ENCODE measurements around the gene EPN3. TPM values are rescaled to one million over a fixed set of nuclear protein-coding genes. Genes with fewer than 3 reads are reported as not detected.

EPN3 gene
- total and polyA plus RNA-seq, 2 donors (not counting 1 experiment from before 2014, with no cell fraction given), result not detected

- POLR2A ChIA-PET, result no interaction called here
These were observed 48.0 kb upstream of the EPN3 start for GRCh38 chr17:50484386-50485155.

More at GRCh38 chr17:50484386-50485155, 48.0 kb upstream of the EPN3 start:
- Histone ChIP-seq H4K20me1 (ENCODE audit: control insufficient read depth, insufficient read depth, low read length, poor library complexity, severe bottlenecking) (peaks cover 8% of the 10 kb centered on the region), H2AFZ (ENCODE audit: insufficient read depth, low read depth, low read length, poor library complexity, severe bottlenecking) (no peak overlapping the region), H3K27me3 (replicated peaks in 1 of 4; ENCODE audit: control extremely low read depth in 1 of 4, control insufficient read depth in 3 of 4, insufficient read depth in 4 of 4, low read length in 3 of 4) (no peaks in the 10 kb centered on the region), H3K27ac (ENCODE audit: low read length in 2 of 2) (no peak overlapping the region), H3K4me1 (ENCODE audit: control insufficient read depth in 2 of 2, insufficient read depth in 2 of 2, low read length in 2 of 2) (peaks cover 6 to 7% of the 10 kb centered on the region in 2 donors), H3K4me3 (ENCODE audit: control extremely low read depth in 1 of 5, extremely low read depth in 1 of 5, insufficient read depth in 1 of 5, low read depth in 2 of 5, low read length in 4 of 5) (no peak overlapping the region), H3K9me3 (ENCODE audit: control extremely low read depth in 1 of 3, control insufficient read depth in 2 of 3, insufficient read depth in 1 of 3, low read length in 2 of 3) (no peaks in the 10 kb centered on the region), H3K79me2 (ENCODE audit: control insufficient read depth, insufficient read depth, low read length) (no peaks in the 10 kb centered on the region), H3K36me3 (replicated peaks in 1 of 2; ENCODE audit: control extremely low read depth in 1 of 2, control insufficient read depth in 1 of 2, extremely low read depth in 1 of 2, insufficient read depth in 2 of 2, low read length in 1 of 2) (peaks cover 6 to 43% of the 10 kb centered on the region in 2 experiments), H3K4me2 (replicated peaks; ENCODE audit: low read depth, low read length, poor library complexity, severe bottlenecking) (no peak overlapping the region), H3K9ac (ENCODE audit: low read length) (no peak overlapping the region)
- Mint-ChIP-seq H3K4me3 (no peak overlapping the region), H3K9me3 (ENCODE audit: insufficient read depth) (no peaks in the 10 kb centered on the region), H3K4me1 (peaks cover 13% of the 10 kb centered on the region), H3K27ac (no peak overlapping the region), H3K27me3 (no peaks in the 10 kb centered on the region)
- CTCF ChIA-PET, result interaction anchor here (0.6 to 4.1 kb wide), 9 partner anchors 17 to 212 kb away, joined by 3 to 19 read pairs (median 3); partner anchors contain the start of gene LRRC59
- ATAC-seq (ENCODE audit: low read depth) (no peak), DNase-seq (no peak)
- intact Hi-C loops (cut with micrococcal nuclease), result loop anchor here (5.0 kb wide), 1 partner anchor 213 kb away; no protein-coding TSS in a partner anchor
- 98% methylated on average over 9 of the region's 11 CpGs for WGBS (ENCODE audit: insufficient coverage)
- TF ChIP-seq EZH2 (IDR thresholded peaks at IDR 0.05; ENCODE audit: borderline replicate concordance, insufficient read depth, low read depth, low read length, poor library complexity, severe bottlenecking), result no peak
- no peak for TF ChIP-seq CTCF (IDR thresholded peaks at IDR 0.05)

Measured in B cell (primary cell).